ENCODE measurements around the gene MRPS15. TPM values are rescaled to one million over a fixed set of nuclear protein-coding genes. Genes with fewer than 3 reads are reported as not detected.

The MRPS15 gene
- total RNA-seq, 1 donor from 2014 or later: 65.4 TPM

- Mint-ChIP-seq H3K4me3 (ENCODE audit: unreplicated experiment) (no peak within 1 kb of the TSS), H3K27me3 (ENCODE audit: unreplicated experiment) (peaks cover 5% of the 10 kb centered on the region)
- no peak for DNase-seq
These were observed 18.7 kb upstream of the MRPS15 start, which contains the start of gene CSF3R for GRCh38 chr1:36482724-36483388. Gene CSF3R, minus strand, starts transcription at chr1:36482913. Its CDS starts 3,417 bp downstream, at chr1:36479496.

DNA sequence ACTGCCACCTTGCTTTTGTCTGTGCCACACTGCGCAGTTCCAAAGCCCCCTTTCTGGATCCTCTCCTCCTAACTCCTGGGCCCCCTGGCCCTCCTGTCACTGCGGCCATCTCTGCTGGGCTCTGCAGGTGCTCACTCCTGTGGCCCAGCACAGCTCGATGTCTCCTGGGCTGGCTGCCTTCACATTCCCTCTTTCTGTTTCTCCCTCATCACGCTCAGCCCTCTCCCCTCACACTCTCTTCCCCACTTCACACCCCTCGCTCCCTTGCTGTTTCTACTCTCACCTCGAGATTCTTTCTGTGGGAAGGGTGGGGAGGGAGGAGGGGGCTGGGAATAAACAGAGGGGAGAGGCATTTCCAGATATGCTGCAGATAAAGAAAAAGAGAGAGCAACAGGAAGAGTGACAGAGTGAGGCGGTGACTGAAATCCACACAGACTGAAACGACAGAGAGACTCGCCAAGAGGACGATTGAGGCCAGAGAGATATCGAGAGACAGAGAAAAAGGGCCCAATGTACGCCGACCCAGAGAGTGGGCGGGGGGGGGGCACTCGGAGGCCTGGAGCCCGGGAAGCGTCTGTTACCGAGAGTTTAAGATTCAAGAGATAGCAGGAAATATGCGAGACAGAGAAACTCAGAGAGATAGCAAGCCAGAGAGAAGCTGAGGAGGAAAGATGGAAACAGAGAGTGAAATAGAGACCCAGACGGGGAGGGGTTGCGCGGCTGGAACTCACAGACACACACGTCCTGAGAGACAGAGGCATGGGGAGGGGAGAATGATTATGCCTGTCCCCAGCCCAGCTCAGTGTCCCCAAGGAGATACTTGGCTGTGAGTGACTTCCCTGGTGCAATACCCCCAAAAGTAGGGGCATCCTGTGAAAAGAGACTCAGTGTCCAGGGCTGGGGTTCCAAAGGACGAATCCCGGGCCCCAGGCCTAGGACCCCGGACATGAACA, 17.9 kb upstream of the MRPS15 start:
- Mint-ChIP-seq H3K27ac (ENCODE audit: unreplicated experiment) (peak overlapping the region; percentile 15), H3K4me1 (ENCODE audit: low read depth, unreplicated experiment) (peaks cover 6% of the 10 kb centered on the region), H3K27me3 (ENCODE audit: unreplicated experiment) (peaks cover 5% of the 10 kb centered on the region), H3K36me3 (ENCODE audit: unreplicated experiment) (peaks cover 4% of the 10 kb centered on the region), H3K4me3 (ENCODE audit: unreplicated experiment) (no peak overlapping the region), H3K9me3 (ENCODE audit: unreplicated experiment) (peaks cover 2% of the 10 kb centered on the region)
- no peak for DNase-seq
- TF ChIP-seq, protein P1, sequence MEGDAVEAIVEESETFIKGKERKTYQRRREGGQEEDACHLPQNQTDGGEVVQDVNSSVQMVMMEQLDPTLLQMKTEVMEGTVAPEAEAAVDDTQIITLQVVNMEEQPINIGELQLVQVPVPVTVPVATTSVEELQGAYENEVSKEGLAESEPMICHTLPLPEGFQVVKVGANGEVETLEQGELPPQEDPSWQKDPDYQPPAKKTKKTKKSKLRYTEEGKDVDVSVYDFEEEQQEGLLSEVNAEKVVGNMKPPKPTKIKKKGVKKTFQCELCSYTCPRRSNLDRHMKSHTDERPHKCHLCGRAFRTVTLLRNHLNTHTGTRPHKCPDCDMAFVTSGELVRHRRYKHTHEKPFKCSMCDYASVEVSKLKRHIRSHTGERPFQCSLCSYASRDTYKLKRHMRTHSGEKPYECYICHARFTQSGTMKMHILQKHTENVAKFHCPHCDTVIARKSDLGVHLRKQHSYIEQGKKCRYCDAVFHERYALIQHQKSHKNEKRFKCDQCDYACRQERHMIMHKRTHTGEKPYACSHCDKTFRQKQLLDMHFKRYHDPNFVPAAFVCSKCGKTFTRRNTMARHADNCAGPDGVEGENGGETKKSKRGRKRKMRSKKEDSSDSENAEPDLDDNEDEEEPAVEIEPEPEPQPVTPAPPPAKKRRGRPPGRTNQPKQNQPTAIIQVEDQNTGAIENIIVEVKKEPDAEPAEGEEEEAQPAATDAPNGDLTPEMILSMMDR (IDR thresholded peaks at IDR 0.05; ENCODE audit: partially characterized antibody, unreplicated experiment): no peak

More at GRCh38 chr1:36482724-36483388, 18.7 kb upstream of the MRPS15 start, which contains the start of gene CSF3R:
- Mint-ChIP-seq H3K4me1 (ENCODE audit: low read depth, unreplicated experiment) (peaks cover 6% of the 10 kb centered on the region), H3K36me3 (ENCODE audit: unreplicated experiment) (peaks cover 4% of the 10 kb centered on the region), H3K27ac (ENCODE audit: unreplicated experiment) (peak within 1 kb of the TSS; percentile 15), H3K9me3 (ENCODE audit: unreplicated experiment) (peaks cover 2% of the 10 kb centered on the region)
- TF ChIP-seq, protein P1 (IDR thresholded peaks at IDR 0.05; ENCODE audit: partially characterized antibody, unreplicated experiment): no peak

- H3K4me1 Mint-ChIP-seq (ENCODE audit: low read depth, unreplicated experiment): peaks cover 11% of the 10 kb centered on the region
- peaks cover 9% of the 10 kb centered on the region for H3K9me3 Mint-ChIP-seq (ENCODE audit: unreplicated experiment)
- no peak for DNase-seq
- no peak overlapping the region for H3K4me3 Mint-ChIP-seq (ENCODE audit: unreplicated experiment)
- TF ChIP-seq, protein P1 (IDR thresholded peaks at IDR 0.05; ENCODE audit: partially characterized antibody, unreplicated experiment): no peak
- peaks cover 4% of the 10 kb centered on the region for H3K36me3 Mint-ChIP-seq (ENCODE audit: unreplicated experiment)
- H3K27me3 Mint-ChIP-seq (ENCODE audit: unreplicated experiment): peaks cover 4% of the 10 kb centered on the region
- no peak overlapping the region for H3K27ac Mint-ChIP-seq (ENCODE audit: unreplicated experiment)
These were observed 16.9 kb upstream of the MRPS15 start for GRCh38 chr1:36481091-36481490.

DNA sequence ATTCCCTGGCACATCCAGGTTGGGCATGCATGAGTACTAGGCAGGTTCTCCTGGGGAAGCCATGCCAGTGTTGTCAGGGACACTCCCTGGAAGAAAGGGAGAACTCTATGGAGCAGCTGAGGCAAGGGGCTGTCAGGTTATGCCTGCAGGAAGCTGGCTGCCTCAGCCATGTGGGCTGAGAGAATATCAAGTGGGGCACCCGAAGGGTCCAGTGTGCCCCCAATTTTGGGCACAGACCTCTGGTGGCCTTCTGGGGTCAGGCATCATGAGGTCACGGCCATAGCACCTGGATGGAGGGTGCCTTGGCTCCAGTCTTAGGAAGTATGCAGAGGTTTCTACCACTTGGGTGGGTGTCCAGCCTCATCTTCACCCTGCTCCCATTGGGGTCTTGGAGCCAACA, 16.0 kb upstream of the MRPS15 start:
- Mint-ChIP-seq H3K9me3 (ENCODE audit: unreplicated experiment) (peaks cover 11% of the 10 kb centered on the region), H3K27ac (ENCODE audit: unreplicated experiment) (no peak overlapping the region), H3K4me1 (ENCODE audit: low read depth, unreplicated experiment) (peaks cover 20% of the 10 kb centered on the region), H3K36me3 (ENCODE audit: unreplicated experiment) (peaks cover 4% of the 10 kb centered on the region), H3K4me3 (ENCODE audit: unreplicated experiment) (no peak overlapping the region), H3K27me3 (ENCODE audit: unreplicated experiment) (peaks cover 5% of the 10 kb centered on the region)
- TF ChIP-seq, protein P1 (IDR thresholded peaks at IDR 0.05; ENCODE audit: partially characterized antibody, unreplicated experiment): no peak
- DNase-seq: no peak

All from glutamatergic neuron (in vitro differentiated cells).